ENCODE data around the gene PRIM2. TPM values are rescaled to one million over a fixed set of nuclear protein-coding genes. Genes with fewer than 3 reads are reported as not detected.

PRIM2 gene
- total and polyA plus RNA-seq, 2 donors (not counting 1 experiment from before 2014, with no cell fraction given), result 28.0 to 59.9 TPM

DNA sequence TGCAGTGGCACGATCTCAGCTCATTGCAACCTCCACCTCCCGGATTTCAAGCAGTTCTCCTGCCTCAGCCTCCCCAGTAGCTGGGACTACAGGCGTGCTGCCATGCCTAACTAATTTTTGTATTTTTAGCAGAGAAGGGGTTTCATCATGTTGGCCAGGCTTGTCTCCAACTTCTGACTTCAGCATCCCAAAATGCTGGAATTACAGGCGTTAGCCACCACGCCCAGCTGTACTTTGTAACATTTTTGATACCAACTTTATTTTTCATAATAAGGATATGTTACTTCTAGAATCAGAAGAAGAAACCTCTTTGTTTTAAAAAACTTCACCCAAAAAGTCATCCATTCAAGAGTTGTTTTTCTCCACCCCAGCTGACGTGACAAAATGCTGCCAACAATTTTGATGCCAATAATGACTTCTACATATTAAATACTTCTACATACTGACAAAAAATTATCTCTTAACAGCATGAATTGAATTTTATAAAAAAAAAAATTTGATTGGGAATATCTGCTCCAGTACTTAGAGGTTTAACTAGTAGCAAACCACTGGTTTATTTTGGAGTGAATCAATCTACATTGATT, 22.5 kb upstream of the PRIM2 start:
- no peak overlapping the region for H2AFZ ChIP-seq (ENCODE audit: low read length)
- H3K27ac ChIP-seq (ENCODE audit: insufficient read depth, low read length), result no peak overlapping the region
- no peak overlapping the region for H3K4me2 ChIP-seq (ENCODE audit: extremely low read depth, insufficient read depth, low read length)
- H3K9ac ChIP-seq (ENCODE audit: insufficient read depth, low read length), result no peak overlapping the region
- no peaks in the 10 kb centered on the region for H3K9me3 ChIP-seq (ENCODE audit: control insufficient read depth, insufficient read depth, low read depth, low read length)
- no peak overlapping the region for H3K4me3 ChIP-seq (replicated peaks in 1 of 4; ENCODE audit: control extremely low read depth in 1 of 4, insufficient read depth in 1 of 4, low read depth in 3 of 4, low read length in 4 of 4)
- no peak for TF ChIP-seq EZH2 (IDR thresholded peaks at IDR 0.05; ENCODE audit: low read length, missing control alignments)
- no peaks in the 10 kb centered on the region for H3K79me2 ChIP-seq (ENCODE audit: control insufficient read depth, insufficient read depth, low read length)
- peak in 1 of 2 donors; percentile 68 for DNase-seq (ENCODE audit: low read depth in 2 of 2)
- no peaks in the 10 kb centered on the region for H4K20me1 ChIP-seq (ENCODE audit: control insufficient read depth, extremely low read depth, insufficient read depth, low read length)
- H3K27me3 ChIP-seq (ENCODE audit: control insufficient read depth, insufficient read depth, low read length), result no peaks in the 10 kb centered on the region
- H3K4me1 ChIP-seq (ENCODE audit: control insufficient read depth, extremely low read depth, insufficient read depth, low read length), result no peaks in the 10 kb centered on the region
- H3K36me3 ChIP-seq (ENCODE audit: control insufficient read depth, insufficient read depth, low read length), result no peaks in the 10 kb centered on the region

DNA sequence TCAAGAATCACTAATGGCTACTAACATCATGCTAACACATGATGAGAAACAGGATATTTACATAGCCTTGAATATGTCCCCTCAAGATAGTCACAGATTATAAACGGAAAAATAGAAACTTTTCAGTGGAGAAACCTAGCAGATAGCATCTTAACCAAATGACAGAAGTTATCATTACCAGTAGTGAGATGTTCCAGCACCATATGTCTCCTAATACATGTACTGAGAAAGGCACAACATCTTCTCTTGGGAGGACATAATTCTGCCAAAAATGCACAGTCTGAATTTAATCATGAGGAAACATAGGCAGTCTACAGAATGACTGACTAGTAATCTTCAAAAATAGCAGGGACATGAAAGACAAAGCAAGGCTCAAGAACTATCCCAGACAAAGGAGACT, 19.9 kb upstream of the PRIM2 start:
- no peak overlapping the region for H3K27ac ChIP-seq (ENCODE audit: insufficient read depth, low read length)
- no peaks in the 10 kb centered on the region for H3K27me3 ChIP-seq (ENCODE audit: control insufficient read depth, insufficient read depth, low read length)
- H3K79me2 ChIP-seq (ENCODE audit: control insufficient read depth, insufficient read depth, low read length), result no peaks in the 10 kb centered on the region
- H3K9ac ChIP-seq (ENCODE audit: insufficient read depth, low read length), result no peak overlapping the region
- no peaks in the 10 kb centered on the region for H4K20me1 ChIP-seq (ENCODE audit: control insufficient read depth, extremely low read depth, insufficient read depth, low read length)
- H3K36me3 ChIP-seq (ENCODE audit: control insufficient read depth, insufficient read depth, low read length), result no peaks in the 10 kb centered on the region
- H3K4me3 ChIP-seq (replicated peaks in 1 of 4; ENCODE audit: control extremely low read depth in 1 of 4, insufficient read depth in 1 of 4, low read depth in 3 of 4, low read length in 4 of 4), result no peak overlapping the region
- TF ChIP-seq EZH2 (IDR thresholded peaks at IDR 0.05; ENCODE audit: low read length, missing control alignments), result no peak
- TF ChIP-seq, protein P1, sequence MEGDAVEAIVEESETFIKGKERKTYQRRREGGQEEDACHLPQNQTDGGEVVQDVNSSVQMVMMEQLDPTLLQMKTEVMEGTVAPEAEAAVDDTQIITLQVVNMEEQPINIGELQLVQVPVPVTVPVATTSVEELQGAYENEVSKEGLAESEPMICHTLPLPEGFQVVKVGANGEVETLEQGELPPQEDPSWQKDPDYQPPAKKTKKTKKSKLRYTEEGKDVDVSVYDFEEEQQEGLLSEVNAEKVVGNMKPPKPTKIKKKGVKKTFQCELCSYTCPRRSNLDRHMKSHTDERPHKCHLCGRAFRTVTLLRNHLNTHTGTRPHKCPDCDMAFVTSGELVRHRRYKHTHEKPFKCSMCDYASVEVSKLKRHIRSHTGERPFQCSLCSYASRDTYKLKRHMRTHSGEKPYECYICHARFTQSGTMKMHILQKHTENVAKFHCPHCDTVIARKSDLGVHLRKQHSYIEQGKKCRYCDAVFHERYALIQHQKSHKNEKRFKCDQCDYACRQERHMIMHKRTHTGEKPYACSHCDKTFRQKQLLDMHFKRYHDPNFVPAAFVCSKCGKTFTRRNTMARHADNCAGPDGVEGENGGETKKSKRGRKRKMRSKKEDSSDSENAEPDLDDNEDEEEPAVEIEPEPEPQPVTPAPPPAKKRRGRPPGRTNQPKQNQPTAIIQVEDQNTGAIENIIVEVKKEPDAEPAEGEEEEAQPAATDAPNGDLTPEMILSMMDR (conservative IDR thresholded peaks at IDR 0.05 in 1 of 2, IDR thresholded peaks at IDR 0.05 in 1 of 2; ENCODE audit: low read depth in 1 of 2, low read length in 2 of 2), result no peak
- no peak for DNase-seq (ENCODE audit: low read depth in 2 of 2)
- H3K4me1 ChIP-seq (ENCODE audit: control insufficient read depth, extremely low read depth, insufficient read depth, low read length), result no peaks in the 10 kb centered on the region
- H3K4me2 ChIP-seq (ENCODE audit: extremely low read depth, insufficient read depth, low read length), result no peak overlapping the region
- H3K9me3 ChIP-seq (ENCODE audit: control insufficient read depth, insufficient read depth, low read depth, low read length), result no peaks in the 10 kb centered on the region
- H2AFZ ChIP-seq (ENCODE audit: low read length), result no peak overlapping the region

DNA sequence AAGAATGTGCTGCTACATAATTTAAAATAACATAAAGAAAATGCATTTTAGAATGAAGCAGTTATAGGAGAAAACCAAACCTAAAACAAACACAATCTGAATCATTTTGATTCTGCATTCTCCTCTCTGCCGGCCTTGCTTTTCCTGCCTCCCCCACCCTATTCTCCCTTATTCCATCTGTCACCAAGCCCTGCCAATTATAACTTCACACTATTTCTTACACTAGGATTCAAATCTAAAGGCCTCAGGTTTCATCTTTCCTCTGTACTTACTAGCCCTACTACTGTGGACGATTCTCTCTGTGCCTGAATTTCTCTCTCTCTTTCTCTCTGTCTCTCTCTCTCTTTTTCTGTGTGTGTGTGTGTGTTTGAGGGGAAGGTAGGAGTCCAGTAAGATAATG, 18.7 kb upstream of the PRIM2 start:
- no peaks in the 10 kb centered on the region for H3K79me2 ChIP-seq (ENCODE audit: control insufficient read depth, insufficient read depth, low read length)
- no peaks in the 10 kb centered on the region for H3K4me1 ChIP-seq (ENCODE audit: control insufficient read depth, extremely low read depth, insufficient read depth, low read length)
- H3K4me3 ChIP-seq (replicated peaks in 1 of 4; ENCODE audit: control extremely low read depth in 1 of 4, insufficient read depth in 1 of 4, low read depth in 3 of 4, low read length in 4 of 4), result no peak overlapping the region
- no peaks in the 10 kb centered on the region for H3K36me3 ChIP-seq (ENCODE audit: control insufficient read depth, insufficient read depth, low read length)
- H3K9me3 ChIP-seq (ENCODE audit: control insufficient read depth, insufficient read depth, low read depth, low read length), result no peaks in the 10 kb centered on the region
- H3K27ac ChIP-seq (ENCODE audit: insufficient read depth, low read length), result no peak overlapping the region
- no peak overlapping the region for H3K9ac ChIP-seq (ENCODE audit: insufficient read depth, low read length)
- H4K20me1 ChIP-seq (ENCODE audit: control insufficient read depth, extremely low read depth, insufficient read depth, low read length), result no peaks in the 10 kb centered on the region
- TF ChIP-seq EZH2 (IDR thresholded peaks at IDR 0.05; ENCODE audit: low read length, missing control alignments), result no peak
- TF ChIP-seq, protein P1 (conservative IDR thresholded peaks at IDR 0.05 in 1 of 2, IDR thresholded peaks at IDR 0.05 in 1 of 2; ENCODE audit: low read depth in 1 of 2, low read length in 2 of 2), result no peak
- no peak for DNase-seq (ENCODE audit: low read depth in 2 of 2)
- no peaks in the 10 kb centered on the region for H3K27me3 ChIP-seq (ENCODE audit: control insufficient read depth, insufficient read depth, low read length)
- H3K4me2 ChIP-seq (ENCODE audit: extremely low read depth, insufficient read depth, low read length), result no peak overlapping the region
- H2AFZ ChIP-seq (ENCODE audit: low read length), result no peak overlapping the region

Measured in fibroblast of lung (primary cell).